SU-DHL-6 (cell line): ENCODE results near the gene KCNC1.

Experiments used
- H2AFZ ChIP-seq: fragments of 200-600 bp; sonication (generic); 2 replicates; pipeline ENCODE4 v1.6.1; 2014; ENCODE audit warnings: low read depth, mild to moderate bottlenecking, moderate library complexity, mixed read lengths, antibody characterized with exemption, low read length; ENCODE audit not compliant: severe bottlenecking
- H3F3A ChIP-seq: fragments of 200-600 bp; shearing (Covaris generic); 2 replicates; pipeline ENCODE4 v1.6.0; 2016; ENCODE audit warnings: antibody characterized with exemption, mild to moderate bottlenecking; ENCODE audit not compliant: insufficient read depth
- H3K27ac ChIP-seq: fragments of 200-600 bp; sonication (generic); 2 replicates; pipeline ENCODE4 v1.5.1; 2016; ENCODE audit warnings: low read depth, mild to moderate bottlenecking, low read length, moderate library complexity, mixed read lengths
- H3K27me3 ChIP-seq: fragments of 200-600 bp; sonication (generic), shearing (Covaris generic); 2 replicates; pipeline ENCODE4 v1.6.0; 2014; ENCODE audit warnings: mild to moderate bottlenecking, low read length
- H3K36me3 ChIP-seq: fragments of 200-600 bp; sonication (generic); 2 replicates; pipeline ENCODE4 v1.6.1; 2014; ENCODE audit warnings: mild to moderate bottlenecking, low read length, mixed read lengths
- H3K4me2 ChIP-seq: fragments of 300-600, 200-600 bp; shearing (Covaris generic), sonication (generic); 2 replicates; pipeline ENCODE4 v1.6.0; 2014; ENCODE audit warnings: low read length, low read depth, mild to moderate bottlenecking; ENCODE audit not compliant: poor library complexity, severe bottlenecking
- H3K4me3 ChIP-seq: fragments of 200-600 bp; sonication (generic); 2 replicates; pipeline ENCODE4 v1.5.1; 2014; ENCODE audit warnings: antibody characterized with exemption, low read length, mild to moderate bottlenecking, mixed read lengths; ENCODE audit not compliant: insufficient read depth, poor library complexity, severe bottlenecking
- H3K79me2 ChIP-seq: fragments of 200-600 bp; sonication (generic); 2 replicates; pipeline ENCODE4 v1.6.1; 2014; ENCODE audit warnings: mild to moderate bottlenecking, low read length, moderate library complexity; ENCODE audit not compliant: insufficient read depth
- H3K9ac ChIP-seq: fragments of 200-600 bp; sonication (generic); 2 replicates; pipeline ENCODE4 v1.7.0; 2014; ENCODE audit warnings: mild to moderate bottlenecking, low read length
- H3K9me2 ChIP-seq: fragments of 200-600 bp; sonication (generic); replicated peaks from 2 replicates; pipeline ENCODE4 v1.6.1; 2014; ENCODE audit warnings: low read length; ENCODE audit not compliant: insufficient read depth
- H3K9me3 ChIP-seq: fragments of 200-600 bp; sonication (generic); 2 replicates; pipeline ENCODE4 v1.6.1; 2014; ENCODE audit warnings: low read length, mixed read lengths; ENCODE audit not compliant: insufficient read depth
- H4K20me1 ChIP-seq: fragments of 200-600 bp; sonication (generic); 2 replicates; pipeline ENCODE4 v1.6.1; 2014; ENCODE audit warnings: low read depth, mild to moderate bottlenecking, antibody characterized with exemption, low read length, moderate library complexity, mixed read lengths
- EZH2phosphoT487 ChIP-seq: fragments of 200-600 bp; sonication (generic), shearing (Covaris generic); conservative IDR thresholded peaks from 2 replicates; pipeline ENCODE4 v1.6.1; 2018; ENCODE audit warnings: mild to moderate bottlenecking, antibody characterized with exemption, low read length, moderate library complexity, mixed read lengths
- TF ChIP-seq, protein P1 (sequence below): fragments of 200-600 bp; sonication (generic); IDR thresholded peaks from one replicate; pipeline ENCODE4 v1.5.1; 2017; ENCODE audit warnings: antibody characterized with exemption, mild to moderate bottlenecking, low read length, moderate library complexity; ENCODE audit not compliant: insufficient read depth, poor library complexity, severe bottlenecking

KCNC1 gene

DNA sequence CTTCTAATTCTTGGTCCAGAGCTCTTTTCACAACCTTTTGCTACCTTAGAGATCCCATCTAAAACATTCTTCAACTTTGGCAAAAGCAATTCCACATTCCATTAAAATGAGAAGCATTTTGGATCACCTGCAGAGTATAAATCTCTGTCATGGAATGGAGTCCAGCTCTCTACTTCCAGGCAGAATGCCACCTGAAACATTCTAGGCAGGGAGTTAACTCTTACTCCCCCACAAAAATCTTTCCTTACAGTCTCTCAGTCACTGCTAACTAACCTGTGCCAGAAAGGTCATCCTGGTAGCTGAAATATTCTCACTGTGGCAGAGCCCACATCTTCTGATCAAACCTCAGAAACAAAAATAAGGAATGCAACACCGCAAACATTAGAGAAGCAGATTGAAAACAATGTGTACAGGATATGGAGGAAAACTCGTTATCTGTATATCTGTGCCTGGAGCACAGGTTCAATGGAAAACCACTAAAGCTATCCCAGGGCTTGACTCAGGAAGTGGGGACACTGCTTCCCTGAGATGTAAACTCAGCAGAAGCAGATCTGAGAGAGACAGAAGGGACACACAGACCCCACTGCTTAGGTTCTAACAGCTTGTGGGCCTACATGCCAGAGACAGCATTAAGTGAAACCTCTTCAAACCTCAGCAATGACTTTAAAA, 78.9 kb downstream of the KCNC1 start:
- Histone ChIP-seq H3K27me3 (no peaks in the 10 kb centered on the region), H3F3A (no peaks in the 10 kb centered on the region), H3K36me3 (no peaks in the 10 kb centered on the region), H3K9ac (no peak overlapping the region), H3K9me2 (no peaks in the 10 kb centered on the region), H4K20me1 (no peaks in the 10 kb centered on the region), H3K4me3 (no peak overlapping the region), H3K79me2 (no peaks in the 10 kb centered on the region), H3K27ac (no peak overlapping the region), H2AFZ (no peak overlapping the region), H3K9me3 (no peaks in the 10 kb centered on the region), H3K4me2 (no peak overlapping the region)
- TF ChIP-seq, protein P1, sequence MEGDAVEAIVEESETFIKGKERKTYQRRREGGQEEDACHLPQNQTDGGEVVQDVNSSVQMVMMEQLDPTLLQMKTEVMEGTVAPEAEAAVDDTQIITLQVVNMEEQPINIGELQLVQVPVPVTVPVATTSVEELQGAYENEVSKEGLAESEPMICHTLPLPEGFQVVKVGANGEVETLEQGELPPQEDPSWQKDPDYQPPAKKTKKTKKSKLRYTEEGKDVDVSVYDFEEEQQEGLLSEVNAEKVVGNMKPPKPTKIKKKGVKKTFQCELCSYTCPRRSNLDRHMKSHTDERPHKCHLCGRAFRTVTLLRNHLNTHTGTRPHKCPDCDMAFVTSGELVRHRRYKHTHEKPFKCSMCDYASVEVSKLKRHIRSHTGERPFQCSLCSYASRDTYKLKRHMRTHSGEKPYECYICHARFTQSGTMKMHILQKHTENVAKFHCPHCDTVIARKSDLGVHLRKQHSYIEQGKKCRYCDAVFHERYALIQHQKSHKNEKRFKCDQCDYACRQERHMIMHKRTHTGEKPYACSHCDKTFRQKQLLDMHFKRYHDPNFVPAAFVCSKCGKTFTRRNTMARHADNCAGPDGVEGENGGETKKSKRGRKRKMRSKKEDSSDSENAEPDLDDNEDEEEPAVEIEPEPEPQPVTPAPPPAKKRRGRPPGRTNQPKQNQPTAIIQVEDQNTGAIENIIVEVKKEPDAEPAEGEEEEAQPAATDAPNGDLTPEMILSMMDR: no peak
- TF ChIP-seq EZH2phosphoT487: no peak

DNA sequence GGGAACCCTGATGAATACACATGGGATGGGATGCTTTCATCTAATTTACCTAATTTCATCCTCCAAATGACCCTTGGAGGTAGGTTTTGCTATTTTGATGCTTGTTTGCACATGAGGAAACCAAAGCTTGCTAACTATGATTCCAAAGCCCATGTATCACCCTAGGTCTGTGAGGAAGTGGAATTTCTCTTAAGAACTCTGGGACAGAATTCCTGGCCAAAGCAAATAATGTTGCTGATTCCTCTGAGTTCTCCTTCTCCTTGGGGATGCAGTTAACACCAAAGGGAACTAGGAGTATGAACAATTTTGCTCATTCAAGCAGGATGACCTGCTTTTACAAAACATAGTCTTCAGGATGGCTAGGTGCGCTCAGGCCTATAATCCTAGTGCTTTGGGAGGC, 80.0 kb downstream of the KCNC1 start:
- Histone ChIP-seq H3F3A (no peaks in the 10 kb centered on the region), H3K27ac (no peak overlapping the region), H3K9me2 (no peaks in the 10 kb centered on the region), H3K9ac (no peak overlapping the region), H2AFZ (no peak overlapping the region), H3K36me3 (no peaks in the 10 kb centered on the region), H3K27me3 (no peaks in the 10 kb centered on the region), H3K79me2 (no peaks in the 10 kb centered on the region), H3K4me3 (no peak overlapping the region), H4K20me1 (no peaks in the 10 kb centered on the region), H3K4me2 (no peak overlapping the region), H3K9me3 (no peaks in the 10 kb centered on the region)
- no peak for TF ChIP-seq EZH2phosphoT487
- TF ChIP-seq, protein P1: no peak

DNA sequence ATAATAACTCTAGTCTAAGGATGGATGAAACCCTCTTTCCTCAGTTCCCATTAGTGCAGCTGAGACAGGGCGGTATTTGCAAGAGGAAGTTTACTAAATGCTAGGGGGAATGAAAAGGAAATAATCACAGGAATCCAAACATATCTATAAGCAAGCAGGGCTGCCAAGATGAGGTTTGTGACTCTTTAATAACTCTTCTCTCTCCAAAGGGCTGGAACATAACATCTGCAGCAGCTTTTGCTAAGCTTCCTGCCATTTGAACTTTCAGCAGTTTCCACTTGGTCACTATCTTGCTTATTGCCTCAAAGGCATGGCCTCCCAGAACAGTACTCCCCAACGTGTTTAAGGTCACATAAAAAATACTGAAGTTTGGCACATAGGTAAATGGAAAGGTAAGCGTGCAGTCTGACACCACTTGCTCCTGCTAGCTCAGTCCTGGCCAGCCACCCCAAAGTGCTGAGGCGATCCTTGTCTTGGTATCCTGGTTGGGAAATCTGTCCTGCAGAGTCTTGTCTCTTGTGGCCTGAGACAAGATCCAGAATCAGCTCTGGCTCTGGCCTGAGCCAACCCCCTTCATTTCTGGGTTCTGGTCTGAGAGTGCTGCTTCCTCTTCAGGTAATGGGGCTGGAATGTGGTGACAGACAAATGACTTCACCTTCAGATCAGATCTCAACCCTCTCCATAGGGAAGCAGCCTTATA, 81.8 kb downstream of the KCNC1 start:
- Histone ChIP-seq H3K27me3 (no peaks in the 10 kb centered on the region), H3K9ac (no peak overlapping the region), H3K9me2 (no peaks in the 10 kb centered on the region), H3K4me3 (no peak overlapping the region), H4K20me1 (no peaks in the 10 kb centered on the region), H3F3A (no peaks in the 10 kb centered on the region), H3K9me3 (no peaks in the 10 kb centered on the region), H3K4me2 (no peak overlapping the region), H3K27ac (no peak overlapping the region), H2AFZ (no peak overlapping the region), H3K36me3 (no peaks in the 10 kb centered on the region), H3K79me2 (no peaks in the 10 kb centered on the region)
- TF ChIP-seq, protein P1: no peak
